HL-60 (cell line): ENCODE measurements around the gene LAMA4.

Experiments used
- DNase-seq, 2 experiments: peaks; one replicate each; pipeline ENCODE4 v3.0.0-alpha.2; 2010 to 2020; ENCODE audit warnings: low read depth in 1 of 2, low spot score in 1 of 2
- H3K27ac ChIP-seq: fragments of 250-450 bp; sonication (Bioruptor Pico); replicated peaks from 2 replicates; pipeline ENCODE4 v1.5.1; 2020; ENCODE audit warnings: mild to moderate bottlenecking, moderate library complexity
- H3K27me3 ChIP-seq: fragments of 250-450 bp; sonication (Bioruptor Pico); 2 replicates; pipeline ENCODE4 v1.5.1; 2021; ENCODE audit warnings: mild to moderate bottlenecking, moderate library complexity; ENCODE audit not compliant: insufficient read depth, poor library complexity, severe bottlenecking
- H3K4me3 ChIP-seq: replicated peaks from 2 replicates; pipeline ENCODE4 v1.5.1; 2011; ENCODE audit warnings: mild to moderate bottlenecking, control low read depth, low read length; ENCODE audit not compliant: insufficient read depth
- GABPA ChIP-seq: IDR thresholded peaks from 2 replicates; pipeline ENCODE4 v1.6.1; 2012; ENCODE audit warnings: low read depth
- POLR2AphosphoS5 ChIP-seq: IDR thresholded peaks from 2 replicates; pipeline ENCODE4 v1.6.1; 2012; ENCODE audit warnings: low read depth
- SPI1 ChIP-seq: IDR thresholded peaks from 2 replicates; pipeline ENCODE4 v1.6.1; 2012; ENCODE audit warnings: low read depth, mild to moderate bottlenecking, borderline replicate concordance
- TF ChIP-seq, protein P1 (sequence below): IDR thresholded peaks from 2 replicates; pipeline ENCODE4 v1.6.1; 2012; ENCODE audit warnings: low read depth; ENCODE audit not compliant: insufficient replicate concordance
- TF ChIP-seq, protein P2 (sequence below): IDR thresholded peaks from one replicate; pipeline ENCODE4 v1.5.1; 2011; ENCODE audit warnings: low read length, control low read depth, inconsistent platforms; ENCODE audit not compliant: insufficient read depth

Gene LAMA4

DNA sequence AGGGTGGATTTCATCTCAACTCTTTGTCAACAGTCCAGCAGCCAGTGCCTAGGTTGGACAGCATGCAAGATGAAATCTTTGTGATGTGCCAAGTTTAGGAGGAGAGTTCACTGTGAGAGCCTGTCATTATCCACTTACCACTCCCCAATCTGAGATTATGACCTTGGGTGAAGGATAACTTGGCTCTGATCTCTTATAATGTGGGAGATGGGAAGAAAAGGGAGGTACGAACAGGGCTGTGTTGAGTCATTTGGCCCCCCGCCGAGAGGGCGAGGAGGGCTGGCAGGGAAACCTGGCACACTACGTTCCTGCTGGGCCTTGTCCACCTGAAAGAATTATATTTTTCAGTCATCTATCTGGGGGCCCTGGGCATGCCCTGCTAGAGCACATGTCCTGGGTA is 35.8 kb downstream of the LAMA4 start:
- H3K27me3 ChIP-seq, result no peaks in the 10 kb centered on the region
- H3K27ac ChIP-seq, result no peak overlapping the region
- no peak overlapping the region for H3K4me3 ChIP-seq
- DNase-seq, result no peak
- TF ChIP-seq POLR2AphosphoS5, result no peak

DNA sequence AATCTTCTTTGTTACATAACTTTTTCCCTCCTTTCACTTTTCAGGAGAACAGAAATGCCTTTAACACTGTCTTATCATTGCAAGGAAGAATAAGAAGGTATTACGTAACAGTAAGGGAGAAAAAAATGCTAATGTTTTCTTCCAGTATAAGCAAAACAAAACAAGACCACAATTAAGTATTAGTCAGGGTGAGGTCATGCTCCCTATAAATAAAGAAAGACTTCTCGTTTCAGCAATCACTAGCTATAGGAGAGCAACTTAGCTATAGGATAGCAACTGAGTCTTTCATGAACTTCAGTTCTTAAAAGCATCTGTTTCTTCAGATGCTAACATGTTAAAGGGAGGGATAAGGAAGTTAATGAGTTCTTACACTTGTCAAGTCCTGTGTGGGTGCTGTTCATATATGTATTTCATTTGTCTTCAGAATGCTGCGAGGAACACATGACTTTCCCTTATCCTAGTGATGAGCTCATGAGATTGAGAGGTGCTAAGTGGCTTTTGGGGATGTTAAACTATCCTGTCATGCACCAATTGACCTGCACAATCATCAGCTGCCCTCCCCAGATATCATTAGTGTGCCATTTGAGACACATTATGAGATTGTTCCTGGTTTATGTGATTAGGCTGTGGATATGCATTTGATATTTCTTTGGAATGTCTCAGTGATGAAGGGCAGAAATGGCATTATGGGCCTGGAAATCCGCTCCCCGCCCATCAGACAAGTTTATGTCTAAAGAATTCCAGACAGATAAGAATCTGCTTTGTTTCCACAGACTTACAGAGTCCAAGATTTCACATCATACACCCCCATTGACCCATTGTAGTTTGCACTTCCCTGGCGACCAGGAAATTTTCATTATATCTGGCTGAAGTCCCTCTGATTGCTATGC is 37.5 kb downstream of the LAMA4 start:
- TF ChIP-seq, protein P1, sequence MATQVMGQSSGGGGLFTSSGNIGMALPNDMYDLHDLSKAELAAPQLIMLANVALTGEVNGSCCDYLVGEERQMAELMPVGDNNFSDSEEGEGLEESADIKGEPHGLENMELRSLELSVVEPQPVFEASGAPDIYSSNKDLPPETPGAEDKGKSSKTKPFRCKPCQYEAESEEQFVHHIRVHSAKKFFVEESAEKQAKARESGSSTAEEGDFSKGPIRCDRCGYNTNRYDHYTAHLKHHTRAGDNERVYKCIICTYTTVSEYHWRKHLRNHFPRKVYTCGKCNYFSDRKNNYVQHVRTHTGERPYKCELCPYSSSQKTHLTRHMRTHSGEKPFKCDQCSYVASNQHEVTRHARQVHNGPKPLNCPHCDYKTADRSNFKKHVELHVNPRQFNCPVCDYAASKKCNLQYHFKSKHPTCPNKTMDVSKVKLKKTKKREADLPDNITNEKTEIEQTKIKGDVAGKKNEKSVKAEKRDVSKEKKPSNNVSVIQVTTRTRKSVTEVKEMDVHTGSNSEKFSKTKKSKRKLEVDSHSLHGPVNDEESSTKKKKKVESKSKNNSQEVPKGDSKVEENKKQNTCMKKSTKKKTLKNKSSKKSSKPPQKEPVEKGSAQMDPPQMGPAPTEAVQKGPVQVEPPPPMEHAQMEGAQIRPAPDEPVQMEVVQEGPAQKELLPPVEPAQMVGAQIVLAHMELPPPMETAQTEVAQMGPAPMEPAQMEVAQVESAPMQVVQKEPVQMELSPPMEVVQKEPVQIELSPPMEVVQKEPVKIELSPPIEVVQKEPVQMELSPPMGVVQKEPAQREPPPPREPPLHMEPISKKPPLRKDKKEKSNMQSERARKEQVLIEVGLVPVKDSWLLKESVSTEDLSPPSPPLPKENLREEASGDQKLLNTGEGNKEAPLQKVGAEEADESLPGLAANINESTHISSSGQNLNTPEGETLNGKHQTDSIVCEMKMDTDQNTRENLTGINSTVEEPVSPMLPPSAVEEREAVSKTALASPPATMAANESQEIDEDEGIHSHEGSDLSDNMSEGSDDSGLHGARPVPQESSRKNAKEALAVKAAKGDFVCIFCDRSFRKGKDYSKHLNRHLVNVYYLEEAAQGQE, result no peak
- TF ChIP-seq SPI1 (no peak), GABPA (no peak), POLR2AphosphoS5 (no peak)
- TF ChIP-seq, protein P2, sequence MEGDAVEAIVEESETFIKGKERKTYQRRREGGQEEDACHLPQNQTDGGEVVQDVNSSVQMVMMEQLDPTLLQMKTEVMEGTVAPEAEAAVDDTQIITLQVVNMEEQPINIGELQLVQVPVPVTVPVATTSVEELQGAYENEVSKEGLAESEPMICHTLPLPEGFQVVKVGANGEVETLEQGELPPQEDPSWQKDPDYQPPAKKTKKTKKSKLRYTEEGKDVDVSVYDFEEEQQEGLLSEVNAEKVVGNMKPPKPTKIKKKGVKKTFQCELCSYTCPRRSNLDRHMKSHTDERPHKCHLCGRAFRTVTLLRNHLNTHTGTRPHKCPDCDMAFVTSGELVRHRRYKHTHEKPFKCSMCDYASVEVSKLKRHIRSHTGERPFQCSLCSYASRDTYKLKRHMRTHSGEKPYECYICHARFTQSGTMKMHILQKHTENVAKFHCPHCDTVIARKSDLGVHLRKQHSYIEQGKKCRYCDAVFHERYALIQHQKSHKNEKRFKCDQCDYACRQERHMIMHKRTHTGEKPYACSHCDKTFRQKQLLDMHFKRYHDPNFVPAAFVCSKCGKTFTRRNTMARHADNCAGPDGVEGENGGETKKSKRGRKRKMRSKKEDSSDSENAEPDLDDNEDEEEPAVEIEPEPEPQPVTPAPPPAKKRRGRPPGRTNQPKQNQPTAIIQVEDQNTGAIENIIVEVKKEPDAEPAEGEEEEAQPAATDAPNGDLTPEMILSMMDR, result no peak
- no peak for DNase-seq
- H3K4me3 ChIP-seq, result no peak overlapping the region
- H3K27ac ChIP-seq, result no peak overlapping the region
- no peaks in the 10 kb centered on the region for H3K27me3 ChIP-seq

DNA sequence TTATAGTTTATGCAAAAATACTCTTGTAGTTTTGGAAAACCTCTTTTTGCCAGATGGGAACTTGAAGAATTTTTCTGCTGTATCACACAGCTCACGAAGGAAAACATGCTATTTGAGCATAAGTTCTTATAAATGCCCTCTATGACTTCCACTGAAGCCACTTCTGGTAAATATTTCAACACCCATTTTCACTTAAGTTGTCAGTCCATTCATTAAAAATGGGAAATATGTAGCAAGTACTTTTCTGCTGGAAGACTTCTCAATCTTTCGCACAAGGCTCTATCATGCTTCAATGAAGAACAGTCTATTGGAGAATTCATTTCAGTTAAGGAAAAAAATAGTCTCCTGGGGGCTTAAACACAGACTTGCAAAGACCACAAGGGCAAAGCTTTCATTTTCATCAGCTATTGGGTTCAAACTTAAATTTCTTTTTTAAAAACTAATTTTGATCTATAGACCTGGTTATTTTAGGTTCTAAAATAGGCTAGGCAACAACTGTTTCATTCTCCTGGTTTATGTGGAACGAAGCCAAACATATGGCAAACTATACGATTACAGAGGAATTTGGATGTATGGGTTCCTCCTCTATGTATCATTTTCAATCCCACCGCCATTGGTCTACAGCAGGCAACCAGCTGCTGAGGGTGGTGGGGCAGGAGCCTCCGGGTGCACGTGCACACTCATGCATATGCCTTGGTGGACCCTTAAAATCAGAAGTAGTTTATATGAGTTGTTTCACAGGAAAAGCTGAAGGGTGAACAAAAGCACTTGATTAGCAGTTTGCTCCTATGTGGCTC is 38.7 kb downstream of the LAMA4 start:
- Histone ChIP-seq H3K27me3 (no peaks in the 10 kb centered on the region), H3K27ac (no peak overlapping the region), H3K4me3 (no peak overlapping the region)
- TF ChIP-seq GABPA, result no peak
- no peak for TF ChIP-seq POLR2AphosphoS5
- TF ChIP-seq, protein P2, result no peak
- TF ChIP-seq, protein P1, result no peak
- TF ChIP-seq SPI1, result no peak
- DNase-seq, result no peak

DNA sequence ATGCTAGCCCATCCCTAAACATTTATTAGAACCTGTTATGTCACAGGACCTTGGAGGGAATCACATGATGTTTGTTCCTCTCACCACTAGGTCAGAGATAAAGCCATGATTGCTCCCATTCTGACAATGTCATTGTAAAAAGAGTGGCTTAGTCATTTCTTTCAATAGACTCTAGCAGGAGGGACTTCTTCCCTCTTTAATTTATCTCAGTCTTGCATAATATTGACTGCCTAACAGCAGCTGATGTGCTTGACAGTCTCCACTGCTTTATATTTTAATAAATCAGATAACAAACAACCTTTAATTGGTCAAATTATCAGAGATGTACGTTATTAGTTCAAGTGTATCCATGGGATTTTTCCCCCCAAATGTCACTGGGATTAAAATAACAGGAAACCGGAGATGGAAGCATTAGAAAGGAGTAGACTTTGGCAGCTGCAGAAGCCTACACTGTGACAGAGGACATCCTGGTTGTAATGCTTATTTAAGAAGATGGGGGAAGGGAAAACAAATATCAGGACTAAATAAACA is 39.6 kb downstream of the LAMA4 start:
- Histone ChIP-seq H3K4me3 (no peak overlapping the region), H3K27me3 (no peaks in the 10 kb centered on the region), H3K27ac (no peak overlapping the region)
- peak in 1 of 2 experiments; percentile 3 for DNase-seq
- TF ChIP-seq, protein P2, result no peak
- TF ChIP-seq SPI1, result no peak
- TF ChIP-seq, protein P1, result no peak
- no peak for TF ChIP-seq POLR2AphosphoS5
